Kidney tubule cell (primary cell): ENCODE measurements around the gene PLXNA2.

Experiments
- DNase-seq: peaks from one replicate; pipeline ENCODE4 v3.0.0-alpha.2; 2018; ENCODE audit warnings: low spot score

Gene PLXNA2, protein sequence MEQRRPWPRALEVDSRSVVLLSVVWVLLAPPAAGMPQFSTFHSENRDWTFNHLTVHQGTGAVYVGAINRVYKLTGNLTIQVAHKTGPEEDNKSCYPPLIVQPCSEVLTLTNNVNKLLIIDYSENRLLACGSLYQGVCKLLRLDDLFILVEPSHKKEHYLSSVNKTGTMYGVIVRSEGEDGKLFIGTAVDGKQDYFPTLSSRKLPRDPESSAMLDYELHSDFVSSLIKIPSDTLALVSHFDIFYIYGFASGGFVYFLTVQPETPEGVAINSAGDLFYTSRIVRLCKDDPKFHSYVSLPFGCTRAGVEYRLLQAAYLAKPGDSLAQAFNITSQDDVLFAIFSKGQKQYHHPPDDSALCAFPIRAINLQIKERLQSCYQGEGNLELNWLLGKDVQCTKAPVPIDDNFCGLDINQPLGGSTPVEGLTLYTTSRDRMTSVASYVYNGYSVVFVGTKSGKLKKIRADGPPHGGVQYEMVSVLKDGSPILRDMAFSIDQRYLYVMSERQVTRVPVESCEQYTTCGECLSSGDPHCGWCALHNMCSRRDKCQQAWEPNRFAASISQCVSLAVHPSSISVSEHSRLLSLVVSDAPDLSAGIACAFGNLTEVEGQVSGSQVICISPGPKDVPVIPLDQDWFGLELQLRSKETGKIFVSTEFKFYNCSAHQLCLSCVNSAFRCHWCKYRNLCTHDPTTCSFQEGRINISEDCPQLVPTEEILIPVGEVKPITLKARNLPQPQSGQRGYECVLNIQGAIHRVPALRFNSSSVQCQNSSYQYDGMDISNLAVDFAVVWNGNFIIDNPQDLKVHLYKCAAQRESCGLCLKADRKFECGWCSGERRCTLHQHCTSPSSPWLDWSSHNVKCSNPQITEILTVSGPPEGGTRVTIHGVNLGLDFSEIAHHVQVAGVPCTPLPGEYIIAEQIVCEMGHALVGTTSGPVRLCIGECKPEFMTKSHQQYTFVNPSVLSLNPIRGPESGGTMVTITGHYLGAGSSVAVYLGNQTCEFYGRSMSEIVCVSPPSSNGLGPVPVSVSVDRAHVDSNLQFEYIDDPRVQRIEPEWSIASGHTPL (N-terminal part only)

DNA sequence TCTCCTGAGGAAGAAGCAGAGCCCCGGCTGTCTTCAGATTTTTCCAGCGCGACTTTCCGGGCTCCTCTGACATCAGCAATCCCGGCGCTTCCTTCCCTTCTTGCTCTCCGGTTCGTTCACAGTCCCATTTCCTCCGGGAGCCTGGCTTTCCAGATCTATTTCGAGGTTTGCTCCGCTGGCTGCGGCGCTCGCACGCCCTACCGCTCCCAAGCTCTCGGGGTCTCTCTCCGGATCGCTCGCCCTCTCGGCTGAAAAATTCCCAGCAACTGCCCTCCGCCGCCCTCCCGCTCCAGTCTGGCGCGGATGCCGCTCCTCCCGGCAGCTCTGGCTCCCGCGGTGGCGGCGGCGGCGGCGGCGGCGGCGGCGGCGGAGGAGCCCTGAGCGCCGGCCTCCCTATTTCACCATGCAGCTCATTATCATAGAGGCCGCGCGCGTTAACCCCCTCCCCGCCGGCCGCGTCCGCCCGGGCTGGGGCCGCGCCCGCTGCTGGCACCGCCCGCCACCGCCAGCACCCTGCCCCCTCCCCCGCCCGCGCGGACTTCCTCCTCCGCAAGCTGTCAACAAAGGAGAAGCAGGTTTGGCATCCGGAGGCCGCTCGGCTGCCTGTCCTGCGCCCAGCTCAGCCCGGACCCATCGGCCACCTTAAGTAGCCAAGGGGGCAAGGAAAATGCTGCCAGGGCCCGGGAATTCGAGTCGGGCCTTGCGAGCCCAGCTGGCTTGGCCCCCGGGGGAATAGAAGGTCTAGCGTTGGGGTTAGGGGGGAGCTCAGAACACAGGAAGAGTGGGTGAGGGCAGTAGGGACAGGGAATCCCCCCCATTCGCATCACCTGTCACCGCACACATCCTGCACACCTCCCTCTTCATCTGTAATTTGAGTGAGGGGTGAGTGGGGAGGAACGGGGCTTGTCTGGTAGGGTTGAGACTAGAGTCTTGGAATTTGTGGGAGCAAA, at the start of gene PLXNA2:
Gene PLXNA2, minus strand, starts transcription at position 418 of the 950 bp plus-strand sequence. CDS start 26,462 bp downstream, outside the sequence.
- peak; percentile 89 for DNase-seq

DNA sequence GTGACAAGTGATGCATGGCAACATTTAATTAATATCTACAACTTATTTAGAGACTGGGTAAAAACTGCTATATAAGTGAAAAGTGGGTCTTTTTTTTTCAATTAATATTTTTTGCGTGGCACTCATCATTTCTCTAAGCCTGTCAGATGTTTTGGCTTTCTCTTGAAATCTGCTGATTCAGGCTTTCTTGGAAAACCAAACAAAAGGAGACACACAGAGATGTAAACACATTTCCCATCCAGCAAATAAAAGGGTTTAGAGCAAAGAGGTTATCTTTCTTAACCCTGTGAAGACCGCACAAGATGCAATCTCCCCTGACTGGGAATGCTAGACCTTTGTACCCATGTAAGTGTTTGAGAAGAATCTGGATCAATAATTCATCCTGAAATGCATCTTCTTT, 48.7 kb upstream of the PLXNA2 start:
- DNase-seq = no peak

DNA sequence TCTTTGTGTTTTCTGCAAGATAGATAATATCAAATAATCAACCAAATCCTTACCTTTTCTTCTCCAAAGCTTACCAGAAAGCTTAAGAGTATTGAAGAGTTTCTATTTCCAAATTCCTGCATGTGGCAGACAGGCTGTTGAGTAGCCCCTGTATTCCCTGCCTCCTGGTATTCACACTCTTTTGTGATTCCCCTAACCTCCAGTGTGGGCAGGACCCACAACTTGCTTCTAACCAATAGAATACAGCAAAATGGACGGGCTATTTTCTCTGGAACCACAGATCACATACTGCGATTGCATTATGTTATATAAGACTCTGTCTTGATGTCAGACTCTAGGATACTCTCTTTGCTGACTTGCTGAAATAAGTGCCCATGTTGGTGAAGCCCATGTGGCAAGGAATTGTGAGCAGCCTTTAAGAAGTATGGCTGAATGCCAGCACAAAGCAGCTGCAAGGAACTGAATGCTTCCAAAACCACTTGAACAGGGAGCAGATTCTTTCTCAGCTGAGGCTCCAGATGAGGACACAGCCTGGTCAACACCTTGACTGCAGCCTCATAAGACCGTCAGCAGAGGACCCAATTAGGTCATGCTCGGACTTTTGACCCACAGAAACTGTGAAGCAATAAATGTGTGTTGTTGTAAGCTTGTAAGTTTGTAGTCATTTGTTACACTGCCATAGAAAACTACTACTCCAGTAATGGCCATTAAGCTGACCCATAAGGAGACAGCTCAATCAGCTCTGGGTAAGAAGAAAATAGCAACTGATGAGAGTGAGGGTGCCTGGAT, 47.9 kb upstream of the PLXNA2 start:
- DNase-seq = no peak

DNA sequence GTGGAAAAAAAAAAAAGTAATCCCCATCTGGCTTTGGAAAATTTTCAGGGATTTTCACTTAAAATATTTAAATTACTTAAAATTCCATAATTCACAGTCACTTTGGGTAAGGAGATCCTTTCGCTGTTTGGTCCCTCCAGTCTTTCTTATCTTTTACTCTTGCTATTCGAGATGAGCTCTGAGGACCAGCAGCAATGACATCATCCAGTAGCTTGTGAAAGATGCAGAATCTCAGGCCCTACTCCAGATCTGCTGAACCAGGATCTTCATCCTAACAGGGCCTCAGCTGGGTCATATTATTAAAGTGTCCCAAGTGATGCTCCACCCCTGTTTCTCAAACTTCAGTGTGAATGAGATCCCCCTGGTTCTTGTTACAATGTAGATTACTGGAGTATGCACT, 46.9 kb upstream of the PLXNA2 start:
- no peak for DNase-seq

DNA sequence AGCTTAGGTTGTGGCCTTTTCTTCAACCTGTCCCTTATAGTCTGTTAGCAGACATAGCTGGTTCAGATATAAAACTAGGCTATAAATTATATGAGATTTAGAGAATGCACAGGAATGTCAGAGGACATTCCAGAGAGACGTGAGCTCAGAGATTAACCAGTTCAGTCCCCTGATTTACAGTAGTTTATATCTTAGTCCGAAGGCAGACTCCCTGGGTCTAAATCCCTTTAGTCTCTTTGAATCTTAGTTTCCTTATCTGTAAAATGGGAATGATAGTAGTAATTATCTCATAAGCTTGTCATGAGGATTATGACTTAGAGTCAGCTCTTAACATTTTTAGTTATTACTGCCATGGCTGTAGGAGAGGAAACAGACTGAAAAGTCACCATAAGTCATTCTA, 45.5 kb upstream of the PLXNA2 start:
- DNase-seq = no peak

DNA sequence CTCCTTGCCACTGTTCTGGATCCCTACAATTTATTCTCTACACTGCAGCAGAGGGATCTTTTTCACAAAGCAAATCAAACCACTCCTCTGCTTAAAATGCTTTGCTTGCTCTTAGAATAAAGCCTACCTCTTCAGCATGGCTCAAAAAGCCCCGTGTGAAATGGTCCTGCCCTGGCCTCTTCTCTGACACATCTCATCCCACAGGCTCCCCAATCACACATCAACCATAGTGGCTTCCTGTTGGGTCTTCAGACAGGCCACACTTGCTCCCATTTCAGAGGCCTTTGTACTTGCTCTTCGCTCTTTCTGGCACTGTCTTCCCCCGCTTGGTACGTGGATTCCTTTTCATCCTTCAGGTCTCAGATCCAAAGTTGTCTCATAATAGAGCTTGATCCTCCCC, 44.3 kb upstream of the PLXNA2 start:
- no peak for DNase-seq

DNA sequence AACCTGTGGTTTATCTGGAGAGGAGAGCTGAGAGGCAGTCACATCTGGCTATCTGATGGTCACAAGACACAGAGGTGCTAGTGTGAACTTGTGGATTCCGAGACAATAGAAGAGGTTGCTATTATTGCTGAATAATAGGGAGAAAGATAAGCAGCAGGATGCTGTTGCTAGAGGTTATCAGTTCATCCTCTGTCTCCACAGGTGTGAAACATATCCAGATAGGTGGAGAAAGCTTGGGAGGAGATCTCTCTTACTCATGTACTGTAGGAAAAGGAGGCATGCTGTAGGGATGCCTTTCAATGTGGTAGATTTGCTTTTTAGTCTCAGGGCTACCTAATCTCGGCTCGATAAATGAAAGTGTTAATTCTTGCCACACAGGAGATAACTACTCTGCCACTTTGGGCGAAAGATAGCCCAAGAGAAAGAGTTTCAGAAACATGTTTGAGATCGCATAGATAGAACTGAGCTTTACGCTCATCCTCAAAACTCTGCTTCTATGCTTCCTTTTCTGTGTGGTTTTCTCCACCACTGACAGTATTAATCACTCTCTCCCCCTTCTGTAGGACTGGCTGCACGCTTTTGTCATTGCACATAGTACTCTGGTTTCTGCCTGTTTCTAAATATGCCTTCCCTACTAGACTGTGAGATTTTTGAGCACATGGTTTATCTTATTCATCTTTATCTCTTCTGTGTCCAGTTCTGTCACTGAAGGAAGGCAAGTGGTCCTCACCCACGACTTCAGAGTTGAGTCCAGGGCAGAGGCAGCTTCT, 36.7 kb upstream of the PLXNA2 start:
- no peak for DNase-seq

DNA sequence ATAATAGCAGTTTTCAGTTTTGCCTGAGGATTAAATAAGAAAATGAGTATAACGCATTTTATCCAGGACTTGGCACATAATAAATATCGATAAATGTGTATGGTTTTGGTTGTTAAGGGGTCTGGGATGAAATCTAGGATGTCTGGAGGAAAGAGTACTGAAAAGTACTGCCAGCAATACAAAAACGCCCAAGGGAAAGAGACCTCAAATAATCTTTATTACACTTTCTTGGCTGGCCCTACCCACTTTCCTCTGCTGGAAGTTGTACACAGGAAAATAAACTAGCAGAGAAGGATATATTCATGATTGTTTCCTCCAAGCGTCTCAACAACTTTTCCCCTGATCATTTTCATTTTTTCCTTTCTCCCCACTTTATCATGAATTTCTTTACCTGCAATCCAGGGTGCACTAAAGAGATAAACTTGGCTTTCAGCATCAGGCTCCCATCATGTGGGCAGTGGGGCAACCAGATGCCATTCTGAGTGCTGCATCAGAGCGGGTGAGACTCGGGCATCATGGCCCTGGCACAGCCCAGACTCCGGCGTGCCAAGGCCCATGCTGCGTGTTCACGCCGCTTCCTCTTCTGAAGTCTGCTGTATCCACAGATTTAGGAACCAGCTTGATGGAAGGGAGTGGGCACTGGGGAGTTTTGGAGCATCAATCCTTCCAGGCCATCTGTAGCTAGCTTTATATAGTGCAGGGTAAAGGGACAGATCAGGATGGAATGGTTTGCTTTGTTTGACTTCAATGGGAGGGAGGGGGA, 35.8 kb upstream of the PLXNA2 start:
- no peak for DNase-seq

DNA sequence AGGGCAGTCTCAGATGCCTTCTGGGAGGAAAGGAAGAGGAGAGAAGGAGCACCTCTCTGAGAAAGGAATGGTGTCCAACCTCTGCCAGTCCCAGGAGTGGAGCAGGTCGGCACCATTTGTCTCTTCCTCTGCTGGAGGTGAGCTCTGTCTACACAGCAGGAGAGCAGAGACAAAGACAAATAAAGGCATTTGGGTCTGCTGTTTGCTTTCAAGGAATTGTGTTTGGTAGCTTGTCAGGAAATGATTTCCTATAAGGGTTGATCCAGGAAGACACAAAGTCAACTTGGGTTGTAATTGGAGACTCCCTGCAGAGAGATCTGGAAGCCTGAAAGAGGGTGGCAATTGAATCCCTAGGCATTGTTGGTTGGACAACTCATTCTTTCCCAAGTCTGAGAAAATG, 34.5 kb upstream of the PLXNA2 start:
- no peak for DNase-seq

DNA sequence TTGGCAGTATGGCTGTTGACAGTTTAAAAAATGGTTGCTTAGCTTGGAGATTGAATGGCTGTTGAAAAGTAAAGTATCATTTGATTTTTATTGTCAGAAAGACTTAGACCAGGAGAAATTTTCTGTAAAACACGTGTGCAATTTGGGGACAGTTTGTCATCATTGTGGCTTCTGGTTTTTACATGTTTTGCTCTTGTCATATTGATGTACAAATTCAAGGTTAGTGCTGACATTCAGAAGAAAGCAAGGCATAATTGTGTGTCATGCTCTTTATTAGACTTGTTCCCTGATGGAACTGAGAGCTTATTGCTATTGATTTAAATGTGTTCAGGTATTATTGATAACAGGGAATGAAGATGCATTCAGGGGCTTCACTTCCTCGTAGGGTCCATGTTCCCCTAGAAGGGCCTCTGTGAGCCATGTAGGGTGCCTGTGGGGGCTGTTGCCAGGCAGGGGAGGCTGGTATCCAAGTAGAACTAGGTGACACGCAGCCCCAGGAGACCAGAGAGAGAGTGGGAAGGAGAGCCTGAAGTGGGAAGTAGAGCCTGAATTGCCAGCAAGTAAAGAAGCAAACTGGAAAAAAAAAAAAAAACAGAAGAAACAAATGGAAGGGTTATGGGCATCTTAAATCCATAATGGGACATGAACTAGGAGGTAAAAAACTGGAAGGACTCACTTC, 32.7 kb upstream of the PLXNA2 start:
- DNase-seq = no peak

DNA sequence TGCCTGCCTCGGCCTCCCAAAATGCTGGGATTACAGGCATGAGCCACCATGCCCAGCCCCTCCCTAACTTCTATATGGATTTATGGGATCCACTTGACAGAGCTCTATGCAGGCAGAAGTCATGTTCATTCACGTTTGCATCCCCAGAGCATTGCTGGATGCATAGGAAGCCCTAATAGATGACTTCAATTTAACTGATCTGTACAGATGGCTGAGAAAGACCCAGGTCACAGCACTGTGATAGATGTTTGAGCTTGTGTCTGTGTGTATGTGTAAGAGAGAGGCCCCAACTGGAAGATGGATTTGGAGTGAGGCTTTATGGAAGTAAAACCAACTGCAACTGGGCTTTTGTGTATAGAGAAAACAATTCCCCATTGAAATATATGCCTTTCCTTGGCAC, 30.9 kb upstream of the PLXNA2 start:
- DNase-seq = no peak

DNA sequence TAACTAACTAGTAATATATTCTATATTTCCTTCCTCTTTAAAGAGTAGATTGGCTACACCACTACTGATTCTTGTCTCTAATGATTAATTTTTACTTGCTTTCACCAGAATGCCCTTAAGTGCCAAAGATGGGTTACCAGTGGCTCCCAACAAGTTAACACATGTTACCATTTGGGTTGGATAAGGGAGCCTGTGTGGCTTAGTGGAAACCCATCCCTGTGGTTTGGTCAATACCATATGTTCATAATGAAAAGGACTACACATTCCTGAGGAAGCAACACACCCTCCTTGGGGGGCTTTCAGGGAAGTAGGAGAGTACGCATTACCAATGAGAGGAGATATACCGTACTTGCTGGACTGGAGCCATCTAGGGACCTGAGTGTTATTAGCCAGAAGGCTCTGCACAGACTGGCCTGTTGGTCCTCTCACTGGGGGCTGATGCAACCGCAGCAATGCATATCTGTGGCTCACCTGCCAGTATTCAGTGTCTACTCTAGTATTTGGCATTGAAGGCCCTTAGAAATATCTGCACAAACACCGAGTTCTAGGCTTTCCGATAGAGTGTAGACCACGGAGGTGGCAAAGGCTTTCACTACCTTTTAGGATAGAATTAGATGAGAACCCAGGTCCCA, 29.3 kb upstream of the PLXNA2 start:
- DNase-seq = no peak

DNA sequence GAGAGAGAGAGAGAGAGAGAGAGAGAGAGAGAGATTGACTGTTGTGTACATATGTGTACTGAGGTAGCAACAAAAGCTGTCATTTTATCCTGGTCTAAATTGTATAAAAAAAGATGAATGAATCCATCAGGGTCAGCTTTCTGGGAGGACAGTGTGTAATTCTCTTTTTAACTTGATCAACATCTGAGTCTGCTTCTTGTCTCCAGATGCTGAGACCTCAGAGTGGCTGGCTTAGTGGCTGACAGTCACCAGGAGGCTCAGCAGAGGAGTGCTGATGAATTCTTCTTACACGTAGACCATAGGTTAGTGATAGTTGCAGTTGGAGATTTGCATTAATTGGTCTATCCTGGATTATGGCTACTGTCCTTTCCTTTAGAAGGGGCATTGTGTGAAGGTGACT, 28.5 kb upstream of the PLXNA2 start:
- no peak for DNase-seq

DNA sequence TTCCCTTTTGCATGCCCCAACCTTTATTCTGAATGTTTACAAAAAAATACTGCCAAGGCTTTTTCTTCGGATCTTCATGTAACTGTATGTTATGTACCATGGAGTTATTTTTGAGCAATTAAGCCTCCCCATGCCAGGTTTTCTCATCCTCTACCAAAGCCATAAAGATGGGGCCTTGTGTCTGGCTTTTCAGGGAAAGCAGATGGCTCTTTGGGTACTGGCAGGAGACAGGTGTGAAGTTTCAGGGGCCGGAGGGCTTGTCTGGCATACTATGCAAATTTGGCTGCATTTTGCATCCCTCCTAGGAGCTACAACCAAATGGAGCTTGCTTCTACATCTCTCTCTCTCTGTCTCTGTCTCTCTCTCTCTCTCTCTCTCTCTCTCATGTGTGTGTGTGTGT, 28.1 kb upstream of the PLXNA2 start:
- DNase-seq = no peak

DNA sequence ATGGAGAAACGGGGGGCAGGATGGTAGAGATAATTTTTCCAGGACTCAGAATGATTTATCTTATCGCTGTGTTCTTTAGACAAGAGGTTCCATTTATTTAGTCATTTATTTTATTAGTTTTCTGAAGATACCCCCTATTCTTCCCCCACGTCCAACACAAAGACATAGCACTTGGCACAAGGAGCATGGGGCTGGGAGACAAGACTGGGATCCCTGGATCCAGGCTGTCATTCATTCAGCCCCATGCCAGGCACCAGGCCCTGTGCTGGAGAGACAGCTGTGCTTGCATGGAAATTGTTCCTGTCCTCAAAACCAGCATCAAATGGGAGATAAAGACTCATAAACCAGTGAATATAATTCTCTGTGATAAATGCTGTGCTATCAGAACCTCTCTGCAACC, 27.1 kb upstream of the PLXNA2 start:
- DNase-seq = no peak

DNA sequence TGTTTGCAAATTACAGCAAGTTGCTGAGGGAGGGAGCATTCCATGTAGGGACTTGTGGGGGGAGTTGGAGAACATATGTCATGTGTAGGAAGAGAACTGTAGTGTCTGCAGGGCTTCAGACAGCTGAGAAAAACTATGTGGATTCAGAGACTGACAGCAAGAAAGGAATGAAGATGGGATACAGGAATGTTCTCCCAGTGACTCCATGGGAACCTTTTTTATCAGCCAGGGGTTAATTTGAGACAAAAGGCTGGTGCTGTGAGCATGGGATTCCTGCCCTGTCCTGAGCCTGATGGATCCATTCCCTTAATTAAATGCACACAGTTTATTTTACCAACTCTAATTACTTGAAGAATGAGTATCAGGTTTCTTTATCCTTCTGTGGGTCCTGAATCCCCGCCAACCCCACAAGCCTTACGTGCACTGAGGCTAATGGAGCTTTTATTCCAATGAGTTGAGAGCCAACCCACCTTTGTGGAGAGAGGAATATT, 26.5 kb upstream of the PLXNA2 start:
- DNase-seq = no peak

DNA sequence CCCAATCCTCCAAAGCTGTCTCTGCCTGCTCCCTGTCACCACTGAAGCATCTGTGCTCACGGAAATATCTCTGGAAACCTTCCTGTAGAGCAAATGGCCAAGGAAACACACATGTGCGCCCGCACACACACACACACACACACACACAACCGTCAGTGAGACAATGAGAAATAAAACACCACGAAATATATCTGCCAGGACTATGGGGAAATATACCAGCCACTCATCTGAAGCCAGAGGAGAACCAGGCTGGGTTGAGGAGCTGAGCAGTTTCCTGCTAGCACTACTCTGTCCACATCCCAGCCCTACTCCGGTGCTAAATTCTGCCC, 25.1 kb upstream of the PLXNA2 start:
- no peak for DNase-seq
